Panc1 (cell line): ENCODE data around the gene EDC3. TPM values are rescaled to one million over a fixed set of nuclear protein-coding genes. Genes with fewer than 3 reads are reported as not detected.

Source experiments
- ATAC-seq: fragments of 200-7000 bp; cut with Tn5 transposase; 2 replicates; pipeline ENCODE4 v1.9.1; 2020; ENCODE audit warnings: mild to moderate bottlenecking, moderate library complexity
- BruUV-seq: library from RNA; stranded (reverse); fragments of 400-500 nt; replicated peaks from 2 replicates; lab custom pipeline; 2021; lab: Mats Ljungman, UMichigan
- CTCF ChIA-PET: fragments of 300-600 bp; sonication (Branson Sonifier 250); formaldehyde crosslinking; loops from one replicate; lab custom pipeline; 2022; ENCODE audit warnings: antibody characterized with exemption; lab: Charles Lee
- POLR2A ChIA-PET: fragments of 300-600 bp; sonication (Branson Sonifier 250); formaldehyde crosslinking; loops from one replicate; lab custom pipeline; 2022; ENCODE audit warnings: antibody characterized with exemption; lab: Charles Lee
- DNase-seq: peaks from one replicate; pipeline ENCODE4 v3.0.0-alpha.2; 2010; ENCODE audit warnings: low read depth, low spot score
- H3K27ac ChIP-seq: 2 replicates; pipeline ENCODE4 v1.5.1; 2011; ENCODE audit warnings: mild to moderate bottlenecking, low read length, inconsistent platforms
- H3K27me3 ChIP-seq: fragments of 200-500 bp; sonication (Bioruptor generic); 2 replicates; pipeline ENCODE4 v1.6.0; 2014; ENCODE audit warnings: low read length, inconsistent platforms; ENCODE audit not compliant: control insufficient read depth, insufficient read depth
- H3K36me3 ChIP-seq: fragments of 200-500 bp; sonication (Bioruptor generic); 2 replicates; pipeline ENCODE4 v1.5.1; 2014; ENCODE audit warnings: inconsistent platforms, mild to moderate bottlenecking, low read length, moderate library complexity; ENCODE audit not compliant: control insufficient read depth, insufficient read depth
- H3K4me1 ChIP-seq: 2 replicates; pipeline ENCODE4 v1.5.1; 2011; ENCODE audit warnings: inconsistent platforms, mild to moderate bottlenecking, low read length, moderate library complexity; ENCODE audit not compliant: control insufficient read depth, insufficient read depth
- H3K4me3 ChIP-seq, 2 experiments: 2 replicates each; pipeline ENCODE4 v1.5.1; 2011 to 2012; ENCODE audit warnings: low read depth in 2 of 2, low read length in 2 of 2, mild to moderate bottlenecking in 2 of 2, inconsistent platforms in 1 of 2, moderate library complexity in 1 of 2
- H3K9me3 ChIP-seq: fragments of 200-500 bp; sonication (Bioruptor generic); 2 replicates; pipeline ENCODE4 v1.5.1; 2014; ENCODE audit warnings: low read depth, mild to moderate bottlenecking, inconsistent platforms, low read length, moderate library complexity; ENCODE audit not compliant: control insufficient read depth, insufficient read depth
- POLR2AphosphoS5 ChIP-seq: IDR thresholded peaks from 2 replicates; pipeline ENCODE4 v1.6.1; 2012; ENCODE audit warnings: mild to moderate bottlenecking, low read depth, low read length, moderate library complexity
- SIN3A ChIP-seq: IDR thresholded peaks from 2 replicates; pipeline ENCODE4 v1.6.1; 2012; ENCODE audit warnings: low read depth, mild to moderate bottlenecking, low read length, moderate library complexity, borderline replicate concordance; ENCODE audit not compliant: insufficient read depth
- TCF7L2 ChIP-seq: IDR thresholded peaks from 2 replicates; pipeline ENCODE4 v1.6.1; 2011; ENCODE audit warnings: mild to moderate bottlenecking, low read depth, low read length, inconsistent platforms
- in situ Hi-C: cut with HindIII; loops from 2 replicates; pipeline ENCODE4 v1.10.0; 2016; ENCODE audit warnings: low sequenced_read_pairs, low pct_unique_long_range_greater_than_20kb
- intact Hi-C: fragments of 100-400 bp; cut with micrococcal nuclease; formaldehyde crosslinking; loops from one replicate; pipeline ENCODE4 v1.10.0; 2022; ENCODE audit not compliant: unreplicated experiment
- total RNA-seq: library from RNA; stranded (reverse); gene quantifications from one replicate; pipeline ENCODE4 v1.2.1, GENCODE V29; 2021; ENCODE audit not compliant: unreplicated experiment
- TF ChIP-seq, protein P1 (sequence below), 2 experiments: IDR thresholded peaks; 2 replicates each; pipeline ENCODE4 v1.6.1; 2011 to 2012; ENCODE audit warnings: low read depth in 2 of 2, control low read depth in 1 of 2, low read length in 1 of 2, mild to moderate bottlenecking in 1 of 2, moderate library complexity in 1 of 2; ENCODE audit not compliant: insufficient read depth in 1 of 2
- TF ChIP-seq, protein P2 (sequence below): fragments of 450-650 bp; IDR thresholded peaks from 2 replicates; pipeline ENCODE4 v1.5.1; 2017; ENCODE audit warnings: mild to moderate bottlenecking

Gene EDC3
- total RNA-seq, 1 experiment from 2014 or later = 45.5 TPM

DNA sequence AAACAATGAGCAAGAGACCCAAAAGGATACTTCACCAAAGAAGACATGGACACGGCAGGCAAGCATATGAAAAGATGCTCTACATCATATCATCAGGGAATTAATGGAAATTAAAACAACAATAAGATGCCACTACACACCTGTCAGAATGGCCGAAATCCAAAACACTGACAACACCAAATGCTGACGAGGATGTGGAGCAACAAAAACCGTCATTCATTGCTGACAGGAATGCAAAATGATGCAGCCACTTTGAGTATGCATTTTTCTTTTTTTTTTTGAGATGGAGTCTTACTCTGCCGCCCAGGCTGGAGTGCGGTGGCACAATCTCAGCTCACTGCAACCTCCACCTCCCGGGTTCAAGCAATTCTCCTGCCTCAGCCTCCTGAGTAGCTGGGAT is 19.0 kb downstream of the EDC3 start:
- in situ Hi-C loops (no loop called here), intact Hi-C loops (no loop called here)
- TF ChIP-seq TCF7L2 (no peak), SIN3A (no peak), POLR2AphosphoS5 (no peak)
- TF ChIP-seq, protein P1, sequence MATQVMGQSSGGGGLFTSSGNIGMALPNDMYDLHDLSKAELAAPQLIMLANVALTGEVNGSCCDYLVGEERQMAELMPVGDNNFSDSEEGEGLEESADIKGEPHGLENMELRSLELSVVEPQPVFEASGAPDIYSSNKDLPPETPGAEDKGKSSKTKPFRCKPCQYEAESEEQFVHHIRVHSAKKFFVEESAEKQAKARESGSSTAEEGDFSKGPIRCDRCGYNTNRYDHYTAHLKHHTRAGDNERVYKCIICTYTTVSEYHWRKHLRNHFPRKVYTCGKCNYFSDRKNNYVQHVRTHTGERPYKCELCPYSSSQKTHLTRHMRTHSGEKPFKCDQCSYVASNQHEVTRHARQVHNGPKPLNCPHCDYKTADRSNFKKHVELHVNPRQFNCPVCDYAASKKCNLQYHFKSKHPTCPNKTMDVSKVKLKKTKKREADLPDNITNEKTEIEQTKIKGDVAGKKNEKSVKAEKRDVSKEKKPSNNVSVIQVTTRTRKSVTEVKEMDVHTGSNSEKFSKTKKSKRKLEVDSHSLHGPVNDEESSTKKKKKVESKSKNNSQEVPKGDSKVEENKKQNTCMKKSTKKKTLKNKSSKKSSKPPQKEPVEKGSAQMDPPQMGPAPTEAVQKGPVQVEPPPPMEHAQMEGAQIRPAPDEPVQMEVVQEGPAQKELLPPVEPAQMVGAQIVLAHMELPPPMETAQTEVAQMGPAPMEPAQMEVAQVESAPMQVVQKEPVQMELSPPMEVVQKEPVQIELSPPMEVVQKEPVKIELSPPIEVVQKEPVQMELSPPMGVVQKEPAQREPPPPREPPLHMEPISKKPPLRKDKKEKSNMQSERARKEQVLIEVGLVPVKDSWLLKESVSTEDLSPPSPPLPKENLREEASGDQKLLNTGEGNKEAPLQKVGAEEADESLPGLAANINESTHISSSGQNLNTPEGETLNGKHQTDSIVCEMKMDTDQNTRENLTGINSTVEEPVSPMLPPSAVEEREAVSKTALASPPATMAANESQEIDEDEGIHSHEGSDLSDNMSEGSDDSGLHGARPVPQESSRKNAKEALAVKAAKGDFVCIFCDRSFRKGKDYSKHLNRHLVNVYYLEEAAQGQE (IDR thresholded peaks at IDR 0.05; ENCODE audit: insufficient read depth in 1 of 2, low read depth in 2 of 2, low read length in 1 of 2) = no peak
- TF ChIP-seq, protein P2, sequence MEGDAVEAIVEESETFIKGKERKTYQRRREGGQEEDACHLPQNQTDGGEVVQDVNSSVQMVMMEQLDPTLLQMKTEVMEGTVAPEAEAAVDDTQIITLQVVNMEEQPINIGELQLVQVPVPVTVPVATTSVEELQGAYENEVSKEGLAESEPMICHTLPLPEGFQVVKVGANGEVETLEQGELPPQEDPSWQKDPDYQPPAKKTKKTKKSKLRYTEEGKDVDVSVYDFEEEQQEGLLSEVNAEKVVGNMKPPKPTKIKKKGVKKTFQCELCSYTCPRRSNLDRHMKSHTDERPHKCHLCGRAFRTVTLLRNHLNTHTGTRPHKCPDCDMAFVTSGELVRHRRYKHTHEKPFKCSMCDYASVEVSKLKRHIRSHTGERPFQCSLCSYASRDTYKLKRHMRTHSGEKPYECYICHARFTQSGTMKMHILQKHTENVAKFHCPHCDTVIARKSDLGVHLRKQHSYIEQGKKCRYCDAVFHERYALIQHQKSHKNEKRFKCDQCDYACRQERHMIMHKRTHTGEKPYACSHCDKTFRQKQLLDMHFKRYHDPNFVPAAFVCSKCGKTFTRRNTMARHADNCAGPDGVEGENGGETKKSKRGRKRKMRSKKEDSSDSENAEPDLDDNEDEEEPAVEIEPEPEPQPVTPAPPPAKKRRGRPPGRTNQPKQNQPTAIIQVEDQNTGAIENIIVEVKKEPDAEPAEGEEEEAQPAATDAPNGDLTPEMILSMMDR = no peak
- no peak overlapping the region for H3K27ac ChIP-seq
- H3K27me3 ChIP-seq = no peaks in the 10 kb centered on the region
- ChIA-PET CTCF (no interaction called here), POLR2A (no interaction called here)
- ATAC-seq = no peak
- no TSS peak for BruUV-seq
- H3K4me3 ChIP-seq = no peak overlapping the region
- no peak for DNase-seq
- H3K9me3 ChIP-seq = no peaks in the 10 kb centered on the region
- no peaks in the 10 kb centered on the region for H3K4me1 ChIP-seq
- H3K36me3 ChIP-seq = no peaks in the 10 kb centered on the region

DNA sequence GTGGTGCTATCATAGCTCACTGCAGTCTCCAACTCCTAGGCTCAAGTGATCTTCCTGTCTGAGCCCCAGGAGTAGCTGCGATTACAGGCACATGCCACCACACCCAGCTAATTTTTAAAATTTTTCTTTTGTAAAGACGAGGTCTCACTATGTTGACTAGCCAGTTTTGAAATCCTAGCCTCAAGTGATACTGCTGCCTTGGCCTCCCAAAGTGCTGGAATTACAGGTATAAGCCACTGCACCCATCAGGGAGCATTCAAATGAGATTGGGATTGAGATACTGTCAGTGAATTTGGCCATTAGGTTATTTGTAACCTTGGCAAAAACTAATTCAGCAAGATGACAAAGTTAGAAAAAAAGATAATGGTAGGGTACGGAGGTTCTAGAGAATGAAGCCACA is 21.7 kb downstream of the EDC3 start:
- no TSS peak for BruUV-seq
- Histone ChIP-seq H3K36me3 (no peaks in the 10 kb centered on the region), H3K27ac (no peak overlapping the region), H3K27me3 (no peaks in the 10 kb centered on the region), H3K9me3 (no peaks in the 10 kb centered on the region), H3K4me1 (no peaks in the 10 kb centered on the region), H3K4me3 (no peak overlapping the region)
- TF ChIP-seq, protein P1 (IDR thresholded peaks at IDR 0.05; ENCODE audit: insufficient read depth in 1 of 2, low read depth in 2 of 2, low read length in 1 of 2) = no peak
- TF ChIP-seq, protein P2 = no peak
- TF ChIP-seq TCF7L2 (no peak), POLR2AphosphoS5 (no peak), SIN3A (no peak)
- ATAC-seq (no peak), DNase-seq (no peak)
- in situ Hi-C loops = no loop called here
- CTCF ChIA-PET = no interaction called here
- intact Hi-C loops = no loop called here
- POLR2A ChIA-PET = no interaction called here
